KMS-11 (cell line): ENCODE data around the gene MMS19.

Source experiments
- H2AFZ ChIP-seq: fragments of 200-600 bp; sonication (generic); 2 replicates; pipeline ENCODE4 v1.6.1; 2016; ENCODE audit warnings: antibody characterized with exemption, mixed run types, low read depth
- H3K27ac ChIP-seq: fragments of 200-600 bp; sonication (generic); 2 replicates; pipeline ENCODE4 v1.6.1; 2016; ENCODE audit warnings: mild to moderate bottlenecking, mixed run types
- H3K27me3 ChIP-seq: fragments of 200-600 bp; sonication (generic); 2 replicates; pipeline ENCODE4 v1.6.1; 2017; ENCODE audit warnings: mild to moderate bottlenecking, low read depth, mixed run types, moderate library complexity; ENCODE audit not compliant: insufficient read depth
- H3K36me3 ChIP-seq: fragments of 200-600 bp; sonication (generic); 2 replicates; pipeline ENCODE4 v1.6.1; 2017; ENCODE audit warnings: mild to moderate bottlenecking, mixed run types; ENCODE audit not compliant: insufficient read depth
- H3K4me1 ChIP-seq: fragments of 200-600 bp; sonication (generic); 2 replicates; pipeline ENCODE4 v1.6.1; 2016; ENCODE audit warnings: mild to moderate bottlenecking, low read depth, mixed run types; ENCODE audit not compliant: poor library complexity, severe bottlenecking
- H3K4me2 ChIP-seq: fragments of 200-600 bp; sonication (generic); 2 replicates; pipeline ENCODE4 v1.7.0; 2016; ENCODE audit warnings: mild to moderate bottlenecking, mixed run types
- H3K4me3 ChIP-seq: fragments of 200-600 bp; sonication (generic); IDR thresholded peaks from 2 replicates; pipeline ENCODE4 v1.6.1; 2017; ENCODE audit warnings: low read depth, low read length, mixed read lengths; ENCODE audit not compliant: insufficient read depth
- H3K79me2 ChIP-seq: fragments of 200-600 bp; sonication (generic); 2 replicates; pipeline ENCODE4 v1.6.1; 2016; ENCODE audit warnings: low read depth, mixed run types; ENCODE audit not compliant: insufficient read depth
- H3K9ac ChIP-seq: fragments of 200-600 bp; sonication (generic); 2 replicates; pipeline ENCODE4 v1.6.1; 2016; ENCODE audit warnings: mild to moderate bottlenecking, mixed run types
- H4K20me1 ChIP-seq: fragments of 200-600 bp; sonication (generic); 2 replicates; pipeline ENCODE4 v1.6.1; 2016; ENCODE audit warnings: mild to moderate bottlenecking, mixed run types; ENCODE audit not compliant: insufficient read depth
- TF ChIP-seq, protein P1 (sequence below): fragments of 200-600 bp; sonication (generic); conservative IDR thresholded peaks from 2 replicates; pipeline ENCODE4 v1.6.1; 2017; ENCODE audit warnings: low read depth, mild to moderate bottlenecking, antibody characterized with exemption, low read length, moderate library complexity, mixed read lengths

The MMS19 gene

DNA sequence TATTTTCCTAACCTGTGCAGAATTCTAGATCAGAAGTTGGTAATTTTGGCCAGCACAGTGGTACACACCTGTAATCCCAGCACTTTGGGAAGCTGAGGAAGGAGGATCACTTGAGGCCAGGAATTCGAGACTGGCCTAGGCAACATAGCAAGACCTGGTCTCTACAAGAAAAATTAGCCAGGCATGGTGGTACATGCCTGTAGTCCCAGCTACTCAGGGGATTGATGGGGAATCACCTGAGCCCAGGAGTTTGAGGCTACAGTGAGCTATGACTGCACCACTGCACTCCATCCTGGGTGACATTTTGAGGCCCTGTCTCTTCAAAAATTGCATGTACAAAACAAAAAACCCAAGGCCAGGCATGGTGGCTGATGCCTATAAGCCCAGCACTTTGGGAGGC is 63.7 kb downstream of the MMS19 start:
- Histone ChIP-seq H3K27ac (peak overlapping the region; percentile 16; the same call in 1 of the 2 replicates), H3K4me2 (no peak overlapping the region), H3K36me3 (peaks cover 14% of the 10 kb centered on the region; the same call in 1 of the 2 replicates), H3K4me1 (no peaks in the 10 kb centered on the region), H3K9ac (no peak overlapping the region), H3K27me3 (no peaks in the 10 kb centered on the region), H3K79me2 (peaks cover 10% of the 10 kb centered on the region; the same call in 1 of the 2 replicates), H3K4me3 (no peak overlapping the region), H2AFZ (no peak overlapping the region), H4K20me1 (0 out of 2 replicates have a peak, but pooled peaks cover 3% of the 10 kb centered on the region)
- TF ChIP-seq, protein P1, sequence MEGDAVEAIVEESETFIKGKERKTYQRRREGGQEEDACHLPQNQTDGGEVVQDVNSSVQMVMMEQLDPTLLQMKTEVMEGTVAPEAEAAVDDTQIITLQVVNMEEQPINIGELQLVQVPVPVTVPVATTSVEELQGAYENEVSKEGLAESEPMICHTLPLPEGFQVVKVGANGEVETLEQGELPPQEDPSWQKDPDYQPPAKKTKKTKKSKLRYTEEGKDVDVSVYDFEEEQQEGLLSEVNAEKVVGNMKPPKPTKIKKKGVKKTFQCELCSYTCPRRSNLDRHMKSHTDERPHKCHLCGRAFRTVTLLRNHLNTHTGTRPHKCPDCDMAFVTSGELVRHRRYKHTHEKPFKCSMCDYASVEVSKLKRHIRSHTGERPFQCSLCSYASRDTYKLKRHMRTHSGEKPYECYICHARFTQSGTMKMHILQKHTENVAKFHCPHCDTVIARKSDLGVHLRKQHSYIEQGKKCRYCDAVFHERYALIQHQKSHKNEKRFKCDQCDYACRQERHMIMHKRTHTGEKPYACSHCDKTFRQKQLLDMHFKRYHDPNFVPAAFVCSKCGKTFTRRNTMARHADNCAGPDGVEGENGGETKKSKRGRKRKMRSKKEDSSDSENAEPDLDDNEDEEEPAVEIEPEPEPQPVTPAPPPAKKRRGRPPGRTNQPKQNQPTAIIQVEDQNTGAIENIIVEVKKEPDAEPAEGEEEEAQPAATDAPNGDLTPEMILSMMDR: no peak

DNA sequence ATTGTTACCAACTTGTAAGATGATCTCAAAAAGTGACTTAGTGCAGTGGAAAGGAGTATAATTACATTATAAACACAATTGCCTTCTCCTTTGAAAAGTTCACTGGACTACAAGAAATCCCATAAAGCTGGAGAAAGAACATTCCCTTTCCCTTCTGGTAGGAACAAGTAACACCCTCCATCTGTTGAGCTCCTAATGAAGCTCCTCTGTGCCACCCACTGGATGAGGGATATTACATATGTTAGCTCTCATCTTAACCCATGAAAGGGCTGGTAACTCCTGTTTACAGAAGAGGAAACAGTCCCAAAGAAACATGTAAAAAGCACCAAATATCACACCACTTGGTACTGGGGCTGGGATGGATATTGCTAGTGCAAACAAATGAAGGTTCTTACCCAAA is 64.2 kb downstream of the MMS19 start:
- Histone ChIP-seq H3K4me1 (no peaks in the 10 kb centered on the region), H3K79me2 (peaks cover 15% of the 10 kb centered on the region), H3K36me3 (peaks cover 14% of the 10 kb centered on the region; the same call in 1 of the 2 replicates), H2AFZ (no peak overlapping the region), H3K9ac (no peak overlapping the region), H3K4me3 (no peak overlapping the region), H3K27me3 (no peaks in the 10 kb centered on the region), H3K4me2 (no peak overlapping the region), H3K27ac (peak overlapping the region; percentile 16; the same call in 1 of the 2 replicates), H4K20me1 (0 out of 2 replicates have a peak, but pooled peaks cover 6% of the 10 kb centered on the region)
- TF ChIP-seq, protein P1: no peak

DNA sequence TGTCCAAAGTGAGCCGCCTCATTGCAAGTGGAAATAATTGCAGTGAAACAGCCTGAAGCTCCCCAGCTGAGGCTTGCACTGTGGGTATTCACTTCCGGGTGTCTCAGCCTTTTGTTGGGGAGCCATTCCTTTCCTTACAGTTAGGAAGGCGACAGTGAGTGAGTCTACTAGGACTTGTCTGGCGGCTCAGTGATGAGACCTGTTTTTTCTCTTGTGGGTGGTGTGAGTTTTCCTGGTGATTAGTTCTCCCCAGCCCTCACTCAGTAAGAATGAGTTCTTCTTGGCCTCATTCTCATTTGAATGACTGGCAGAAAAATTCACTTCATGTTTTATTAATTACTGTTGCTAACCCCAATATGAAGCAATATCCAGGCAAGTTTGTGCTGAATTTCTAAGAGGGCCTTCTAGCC is 69.6 kb downstream of the MMS19 start:
- Histone ChIP-seq H3K9ac (no peak overlapping the region), H3K27me3 (no peaks in the 10 kb centered on the region), H3K36me3 (peaks cover 22% of the 10 kb centered on the region), H3K4me1 (peaks cover 20% of the 10 kb centered on the region), H2AFZ (no peak overlapping the region), H3K4me2 (no peak overlapping the region), H4K20me1 (0 out of 2 replicates have a peak, but pooled peaks cover 6% of the 10 kb centered on the region), H3K4me3 (no peak overlapping the region), H3K27ac (no peak overlapping the region; the same call in 1 of the 2 replicates), H3K79me2 (peaks cover 43% of the 10 kb centered on the region)
- TF ChIP-seq, protein P1: no peak

DNA sequence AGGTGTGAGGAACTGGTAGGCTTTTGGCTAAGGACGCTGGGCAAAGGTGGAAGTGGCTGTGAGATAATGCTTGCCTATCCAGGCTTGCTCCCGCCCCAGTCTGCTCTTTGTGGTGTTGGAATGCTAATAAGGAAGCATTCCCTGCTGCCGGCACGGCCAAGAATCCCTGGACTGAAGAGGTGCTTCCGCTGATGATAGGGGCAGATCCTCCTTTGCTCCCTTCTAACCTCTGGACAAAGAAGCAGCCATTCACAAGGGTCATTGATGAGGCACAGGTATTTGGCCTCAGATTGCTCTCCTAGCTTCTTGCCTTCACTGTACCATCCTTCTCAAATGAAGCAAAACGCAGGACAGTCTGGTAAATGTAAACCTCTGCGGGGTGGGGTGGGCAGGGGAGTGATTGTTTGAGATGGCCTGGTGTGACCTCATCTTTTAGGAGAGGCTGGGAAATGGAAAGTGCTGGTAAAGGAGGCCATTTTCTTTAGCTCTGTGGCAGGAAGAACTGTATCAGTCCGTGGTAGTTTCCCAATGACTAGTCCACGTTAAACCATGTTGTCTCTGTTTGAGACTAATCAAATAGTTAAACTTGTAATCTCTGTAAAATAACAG is 70.5 kb downstream of the MMS19 start:
- TF ChIP-seq, protein P1: no peak
- Histone ChIP-seq H4K20me1 (0 out of 2 replicates have a peak, but pooled peaks cover 6% of the 10 kb centered on the region), H3K36me3 (peaks cover 21% of the 10 kb centered on the region), H3K4me1 (peaks cover 20% of the 10 kb centered on the region), H3K27ac (no peak overlapping the region; the same call in 1 of the 2 replicates), H3K9ac (no peak overlapping the region), H3K4me3 (no peak overlapping the region), H3K4me2 (peak overlapping the region; percentile 77), H3K79me2 (peaks cover 43% of the 10 kb centered on the region), H2AFZ (no peak overlapping the region), H3K27me3 (no peaks in the 10 kb centered on the region)
